WI38 (cell line): ENCODE measurements around the gene CNIH4.

Experiments used
- H3K4me3 ChIP-seq: 2 replicates; pipeline ENCODE4 v1.5.1; 2011; ENCODE audit warnings: low read depth, mild to moderate bottlenecking, control low read depth, low read length
- TF ChIP-seq, protein P1 (sequence below): IDR thresholded peaks from 2 replicates; pipeline ENCODE4 v1.5.1; 2012; ENCODE audit warnings: low read depth, mild to moderate bottlenecking, control low read depth, low read length

CNIH4 gene

DNA sequence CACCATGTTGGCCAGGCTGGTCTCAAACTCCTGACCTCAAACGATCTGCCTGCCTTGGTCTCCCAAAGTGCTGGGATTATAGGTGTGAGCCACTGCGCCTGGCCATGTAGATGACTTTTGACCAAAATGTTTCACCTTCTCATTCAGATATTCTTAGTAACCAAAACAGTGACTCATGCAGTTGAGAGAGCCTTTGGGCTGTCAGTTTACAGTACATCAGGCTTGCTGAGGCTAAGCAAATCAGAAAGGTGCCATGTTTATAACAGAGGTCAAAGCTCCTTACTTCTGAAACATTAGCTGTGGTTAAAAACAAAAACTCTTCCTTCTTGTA, 21.0 kb downstream of the CNIH4 start:
- no peak overlapping the region for H3K4me3 ChIP-seq
- TF ChIP-seq, protein P1, sequence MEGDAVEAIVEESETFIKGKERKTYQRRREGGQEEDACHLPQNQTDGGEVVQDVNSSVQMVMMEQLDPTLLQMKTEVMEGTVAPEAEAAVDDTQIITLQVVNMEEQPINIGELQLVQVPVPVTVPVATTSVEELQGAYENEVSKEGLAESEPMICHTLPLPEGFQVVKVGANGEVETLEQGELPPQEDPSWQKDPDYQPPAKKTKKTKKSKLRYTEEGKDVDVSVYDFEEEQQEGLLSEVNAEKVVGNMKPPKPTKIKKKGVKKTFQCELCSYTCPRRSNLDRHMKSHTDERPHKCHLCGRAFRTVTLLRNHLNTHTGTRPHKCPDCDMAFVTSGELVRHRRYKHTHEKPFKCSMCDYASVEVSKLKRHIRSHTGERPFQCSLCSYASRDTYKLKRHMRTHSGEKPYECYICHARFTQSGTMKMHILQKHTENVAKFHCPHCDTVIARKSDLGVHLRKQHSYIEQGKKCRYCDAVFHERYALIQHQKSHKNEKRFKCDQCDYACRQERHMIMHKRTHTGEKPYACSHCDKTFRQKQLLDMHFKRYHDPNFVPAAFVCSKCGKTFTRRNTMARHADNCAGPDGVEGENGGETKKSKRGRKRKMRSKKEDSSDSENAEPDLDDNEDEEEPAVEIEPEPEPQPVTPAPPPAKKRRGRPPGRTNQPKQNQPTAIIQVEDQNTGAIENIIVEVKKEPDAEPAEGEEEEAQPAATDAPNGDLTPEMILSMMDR = no peak

- TF ChIP-seq, protein P1 = no peak
- no peak overlapping the region for H3K4me3 ChIP-seq
Measured at GRCh38 chr1:224378855-224379631, 22.4 kb downstream of the CNIH4 start.

GRCh38 chr1:224380003-224380402, 23.3 kb downstream of the CNIH4 start:
- TF ChIP-seq, protein P1 = no peak
- H3K4me3 ChIP-seq = no peak overlapping the region

DNA sequence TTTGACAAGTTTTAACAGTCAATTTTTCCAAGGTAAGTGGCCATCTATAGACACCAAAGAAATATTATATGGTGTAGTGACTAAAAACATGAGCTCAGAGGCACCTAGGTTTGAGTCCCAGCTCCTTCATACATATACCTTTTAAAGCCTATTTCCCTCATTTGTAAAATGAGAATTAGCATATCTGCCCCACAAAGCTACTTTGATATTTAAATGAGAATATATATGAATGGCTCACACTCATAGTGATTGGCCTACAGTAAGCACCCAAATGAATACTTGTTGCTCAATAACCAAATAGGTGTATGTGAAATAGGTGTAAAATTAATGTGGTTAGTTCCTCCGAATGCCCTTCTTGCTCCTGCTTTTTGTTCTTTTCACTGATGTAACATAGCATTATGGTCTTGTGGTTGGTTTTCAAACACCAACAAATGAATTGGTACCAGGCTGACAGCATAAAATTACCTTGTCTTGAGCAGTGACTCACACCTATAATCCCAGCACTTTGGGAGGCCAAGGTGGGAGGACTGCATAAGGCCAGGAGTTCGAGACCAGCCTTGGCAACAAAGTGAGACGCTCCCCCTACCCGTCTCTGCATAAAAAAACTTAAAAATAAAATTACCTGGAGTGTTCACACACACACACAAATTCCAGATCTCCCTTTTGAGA, 25.3 kb downstream of the CNIH4 start:
- no peak overlapping the region for H3K4me3 ChIP-seq
- TF ChIP-seq, protein P1 = no peak

DNA sequence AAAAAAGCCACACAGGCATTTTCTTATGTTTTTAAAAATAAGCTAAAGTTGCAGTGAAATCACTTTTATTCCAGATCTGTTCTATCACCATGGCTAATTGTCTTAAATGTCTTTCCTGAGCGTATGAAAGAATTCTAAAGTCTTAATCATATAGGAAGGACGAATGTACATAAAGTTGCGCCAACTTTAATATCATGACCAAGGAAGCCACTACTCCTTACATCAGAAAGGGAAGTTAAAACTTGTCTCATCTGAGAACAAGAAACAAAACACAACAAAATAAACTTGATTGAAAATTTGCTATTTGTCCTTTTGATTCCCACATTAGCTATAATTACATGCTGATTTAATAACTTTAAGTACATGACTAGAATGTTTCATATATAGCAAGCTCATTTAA, 26.5 kb downstream of the CNIH4 start:
- TF ChIP-seq, protein P1 = no peak
- no peak overlapping the region for H3K4me3 ChIP-seq

DNA sequence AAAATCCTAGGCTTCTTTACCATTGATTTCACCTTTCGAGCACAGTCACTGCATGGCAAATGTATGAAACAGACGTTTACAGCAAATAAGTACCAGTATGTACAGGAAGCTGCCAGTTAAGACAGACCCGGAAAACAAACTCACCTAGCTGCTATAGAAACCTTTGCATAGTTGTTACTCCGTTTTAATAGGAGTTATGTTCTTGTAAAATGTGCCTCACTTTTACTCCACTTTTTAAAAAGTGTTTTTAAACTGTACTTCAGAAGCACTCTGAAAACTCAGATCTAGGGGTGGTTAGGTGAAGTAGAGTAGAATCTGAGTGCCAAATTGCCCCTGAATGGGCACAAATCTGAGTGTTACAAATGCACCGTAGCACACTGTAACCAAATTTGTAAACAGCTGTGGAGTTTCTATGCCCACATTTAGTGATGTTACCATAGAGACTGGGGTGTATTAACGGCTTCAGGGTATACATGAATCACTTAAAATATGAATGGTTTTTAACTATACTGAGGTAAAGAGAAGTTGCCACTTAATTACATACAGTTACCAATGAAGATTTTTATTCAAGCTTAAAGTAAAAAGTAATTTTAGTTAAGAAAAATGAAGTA, 30.7 kb downstream of the CNIH4 start:
- H3K4me3 ChIP-seq = no peak overlapping the region
- TF ChIP-seq, protein P1 = no peak

- TF ChIP-seq, protein P1 = no peak
- H3K4me3 ChIP-seq = no peak overlapping the region
Measured at GRCh38 chr1:224387943-224388342, 31.3 kb downstream of the CNIH4 start.
